SK-N-SH (cell line): ENCODE results near the gene NMT2. TPM values are rescaled to one million over a fixed set of nuclear protein-coding genes. Genes with fewer than 3 reads are reported as not detected.

Experiments used
- CTCF ChIA-PET: fragments of 300-600, 350-600 bp; formaldehyde crosslinking; extraction: SDS; loops from one replicate; lab custom pipeline; 2021; lab: Yijun Ruan, JAX
- POLR2A ChIA-PET: fragments of 350-600 bp; sonication (Branson Sonifier 250); formaldehyde crosslinking; extraction: SDS; loops from one replicate; lab custom pipeline; 2020; ENCODE audit warnings: antibody characterized with exemption, inconsistent platforms; lab: Yijun Ruan, JAX
- DNase-seq: peaks from one replicate; pipeline ENCODE4 v3.0.0; 2012
- H2AFZ ChIP-seq: fragments of 200-600 bp; sonication (generic); 2 replicates; pipeline ENCODE4 v1.8.1; 2016; ENCODE audit warnings: antibody characterized with exemption, mild to moderate bottlenecking, low read depth
- H3F3A ChIP-seq: fragments of 200-600 bp; sonication (generic); replicated peaks from 2 replicates; pipeline ENCODE3; 2016; ENCODE audit warnings: antibody characterized with exemption, mild to moderate bottlenecking; ENCODE audit not compliant: insufficient read depth
- H3K27ac ChIP-seq, 2 experiments: fragments of 200-500 bp in 1 of 2; fragments of 200-600 bp in 1 of 2; sonication (Bioruptor generic) in 1 of 2; sonication (generic), shearing (Covaris generic) in 1 of 2; 2 replicates each; pipeline versions ENCODE4 v1.5.1 to v1.6.1; 2014 to 2016; ENCODE audit warnings: low read depth in 2 of 2, inconsistent platforms in 1 of 2, low read length in 1 of 2, mild to moderate bottlenecking in 1 of 2, mixed read lengths in 1 of 2
- H3K27me3 ChIP-seq: fragments of 200-600 bp; sonication (generic), shearing (Covaris generic); 2 replicates; pipeline ENCODE4 v1.6.1; 2016; ENCODE audit warnings: mixed run types; ENCODE audit not compliant: insufficient read depth
- H3K36me3 ChIP-seq, 2 experiments: fragments of 200-500 bp in 1 of 2; fragments of 200-600 bp in 1 of 2; sonication (Bioruptor generic) in 1 of 2; sonication (generic) in 1 of 2; replicated peaks in 1 of 2; 2 replicates each; pipeline versions ENCODE3 to v1.5.1; 2014 to 2016; ENCODE audit warnings: low read length in 1 of 2, mild to moderate bottlenecking in 1 of 2; ENCODE audit not compliant: insufficient read depth in 2 of 2, control insufficient read depth in 1 of 2
- H3K4me1 ChIP-seq, 2 experiments: fragments of 200-500 bp in 1 of 2; fragments of 200-600 bp in 1 of 2; sonication (Bioruptor generic) in 1 of 2; sonication (generic), shearing (Covaris generic) in 1 of 2; 2 replicates each; pipeline versions ENCODE4 v1.5.1 to v1.6.1; 2014 to 2016; ENCODE audit warnings: low read depth in 1 of 2, low read length in 1 of 2, mixed run types in 1 of 2; ENCODE audit not compliant: insufficient read depth in 2 of 2, control insufficient read depth in 1 of 2
- H3K4me2 ChIP-seq: fragments of 200-600 bp; sonication (generic), shearing (Covaris generic); 2 replicates; pipeline ENCODE4 v1.6.1; 2017; ENCODE audit warnings: mixed run types
- H3K4me3 ChIP-seq, 2 experiments: fragments of 200-500 bp in 1 of 2; fragments of 200-600 bp in 1 of 2; sonication (Bioruptor generic) in 1 of 2; sonication (generic), shearing (Covaris generic) in 1 of 2; 2 replicates each; pipeline versions ENCODE4 v1.5.1 to v1.8.1; 2014 to 2016; ENCODE audit warnings: low read depth in 2 of 2, inconsistent platforms in 1 of 2, low read length in 1 of 2, mild to moderate bottlenecking in 1 of 2, mixed read lengths in 1 of 2, moderate library complexity in 1 of 2
- H3K79me2 ChIP-seq: fragments of 200-600 bp; sonication (generic); 2 replicates; pipeline ENCODE4 v1.8.1; 2017; ENCODE audit warnings: mild to moderate bottlenecking; ENCODE audit not compliant: insufficient read depth
- H3K9ac ChIP-seq: fragments of 200-600 bp; sonication (generic); 2 replicates; pipeline ENCODE4 v1.6.1; 2017; ENCODE audit warnings: mixed run types
- H3K9me2 ChIP-seq: fragments of 200-600 bp; sonication (generic); 2 replicates; pipeline ENCODE4 v1.6.1; 2017; ENCODE audit warnings: mixed run types
- H3K9me3 ChIP-seq: fragments of 200-600 bp; sonication (generic); 2 replicates; pipeline ENCODE4 v1.6.1; 2017; ENCODE audit warnings: mixed run types, mild to moderate bottlenecking, moderate library complexity
- H4K20me1 ChIP-seq: fragments of 200-600 bp; sonication (generic); 2 replicates; pipeline ENCODE4 v1.6.1; 2017; ENCODE audit warnings: mild to moderate bottlenecking, mixed run types; ENCODE audit not compliant: insufficient read depth
- CHD2 ChIP-seq: fragments of 150-350 bp; IDR thresholded peaks from 2 replicates; pipeline ENCODE4 v1.6.1; 2018; ENCODE audit warnings: low read length; ENCODE audit not compliant: partially characterized antibody
- EP300 ChIP-seq, 2 experiments: IDR thresholded peaks; 2 replicates each; pipeline versions ENCODE4 v1.4.0 to v1.6.1; 2012; ENCODE audit warnings: borderline replicate concordance in 1 of 2, low read depth in 1 of 2, low read length in 1 of 2
- FOSL2 ChIP-seq: IDR thresholded peaks from 2 replicates; pipeline ENCODE4 v1.4.0; 2012; ENCODE audit warnings: low read depth, mild to moderate bottlenecking, moderate library complexity, borderline replicate concordance
- GABPA ChIP-seq: IDR thresholded peaks from 2 replicates; pipeline ENCODE4 v1.4.0; 2012; ENCODE audit warnings: low read depth, mild to moderate bottlenecking
- JUND ChIP-seq: IDR thresholded peaks from 2 replicates; pipeline ENCODE4 v1.4.0; 2012
- MEF2A ChIP-seq: IDR thresholded peaks from 2 replicates; pipeline ENCODE4 v1.4.0; 2012; ENCODE audit warnings: low read depth, borderline replicate concordance
- MXI1 ChIP-seq: IDR thresholded peaks from 2 replicates; pipeline ENCODE4 v1.6.1; 2012; ENCODE audit warnings: mild to moderate bottlenecking, low read depth, low read length, improper control_type of control experiment
- NRF1 ChIP-seq: IDR thresholded peaks from 2 replicates; pipeline ENCODE4 v1.6.1; 2012; ENCODE audit warnings: low read depth, mild to moderate bottlenecking, low read length
- SMC3 ChIP-seq: IDR thresholded peaks from 2 replicates; pipeline ENCODE4 v1.6.1; 2012; ENCODE audit warnings: low read depth, low read length, improper control_type of control experiment
- TCF12 ChIP-seq: IDR thresholded peaks from 2 replicates; pipeline ENCODE4 v1.4.0; 2012
- TEAD4 ChIP-seq: IDR thresholded peaks from 2 replicates; pipeline ENCODE4 v1.4.0; 2012; ENCODE audit warnings: mild to moderate bottlenecking, borderline replicate concordance; ENCODE audit not compliant: insufficient read depth
- YY1 ChIP-seq: IDR thresholded peaks from 2 replicates; pipeline ENCODE4 v1.4.0; 2012; ENCODE audit warnings: low read depth, mild to moderate bottlenecking
- WGBS: methylation state at CpG from one replicate; pipeline ENCODE4 v1.1.6; 2017; ENCODE audit warnings: low lambda C conversion rate; 5-methylcytosine and 5-hydroxymethylcytosine counted together
- polyA plus RNA-seq, 3 experiments: library from polyadenylated mRNA; depleted of rRNA; stranded (reverse); fragments of >200 nt; gene quantifications; 2 replicates each; pipeline ENCODE4 v1.2.3, GENCODE V29; 2012
- TF ChIP-seq, protein P1 (sequence below): fragments of 200-600 bp; sonication (generic); IDR thresholded peaks from 2 replicates; pipeline ENCODE4 v1.6.1; 2017; ENCODE audit warnings: antibody characterized with exemption, mild to moderate bottlenecking, moderate library complexity
- TF ChIP-seq, protein P2 (sequence below): IDR thresholded peaks from 2 replicates; pipeline ENCODE4 v1.6.1; 2012; ENCODE audit warnings: mild to moderate bottlenecking, low read depth, low read length, moderate library complexity
- TF ChIP-seq, protein P3 (sequence below): IDR thresholded peaks from 2 replicates; pipeline ENCODE4 v1.4.0; 2012; ENCODE audit warnings: low read depth, borderline replicate concordance
- TF ChIP-seq, protein P4 (sequence below): IDR thresholded peaks from 2 replicates; pipeline ENCODE4 v1.4.0; 2012; ENCODE audit warnings: low read depth, borderline replicate concordance
- TF ChIP-seq, protein P5 (sequence below): IDR thresholded peaks from 2 replicates; pipeline ENCODE4 v1.4.0; 2012; ENCODE audit warnings: low read depth
- TF ChIP-seq, protein P6 (sequence below): IDR thresholded peaks from 2 replicates; pipeline ENCODE4; 2012

NMT2 gene
- polyA plus RNA-seq, 1 of the 3 experiments (the other 2 are of a cell fraction) = 25.9 TPM

DNA sequence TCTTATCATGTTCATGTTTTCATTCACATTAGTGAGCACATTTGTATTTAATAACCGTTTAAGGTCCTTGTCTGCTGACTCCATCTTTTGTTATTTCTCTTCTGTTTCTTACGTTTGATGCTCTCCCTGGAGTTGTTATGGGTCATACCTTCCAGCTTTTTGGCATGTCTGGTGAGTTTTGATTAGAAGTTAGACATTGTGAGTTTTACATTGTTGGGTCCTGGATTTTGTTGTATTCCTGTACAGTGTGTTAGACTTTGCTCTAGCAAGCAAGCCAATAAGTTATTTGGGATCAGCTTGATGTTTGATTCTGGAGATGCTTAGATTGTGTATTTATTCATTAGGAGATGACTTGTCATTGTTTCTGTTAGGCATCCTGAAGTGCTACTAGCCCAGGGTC, 107.9 kb downstream of the NMT2 start:
- Histone ChIP-seq H3K27me3 (no peaks in the 10 kb centered on the region), H3K9me2 (no peaks in the 10 kb centered on the region), H3K4me2 (no peak overlapping the region), H2AFZ (no peak overlapping the region), H3K4me3 (no peak overlapping the region), H3K27ac (no peak overlapping the region), H3K9me3 (no peaks in the 10 kb centered on the region), H3F3A (no peaks in the 10 kb centered on the region), H3K36me3 (no peaks in the 10 kb centered on the region), H3K79me2 (no peaks in the 10 kb centered on the region), H3K4me1 (no peaks in the 10 kb centered on the region), H3K9ac (no peak overlapping the region), H4K20me1 (no peaks in the 10 kb centered on the region)
- ChIA-PET CTCF (no interaction called here), POLR2A (no interaction called here)
- no peak for DNase-seq
- TF ChIP-seq, protein P1, sequence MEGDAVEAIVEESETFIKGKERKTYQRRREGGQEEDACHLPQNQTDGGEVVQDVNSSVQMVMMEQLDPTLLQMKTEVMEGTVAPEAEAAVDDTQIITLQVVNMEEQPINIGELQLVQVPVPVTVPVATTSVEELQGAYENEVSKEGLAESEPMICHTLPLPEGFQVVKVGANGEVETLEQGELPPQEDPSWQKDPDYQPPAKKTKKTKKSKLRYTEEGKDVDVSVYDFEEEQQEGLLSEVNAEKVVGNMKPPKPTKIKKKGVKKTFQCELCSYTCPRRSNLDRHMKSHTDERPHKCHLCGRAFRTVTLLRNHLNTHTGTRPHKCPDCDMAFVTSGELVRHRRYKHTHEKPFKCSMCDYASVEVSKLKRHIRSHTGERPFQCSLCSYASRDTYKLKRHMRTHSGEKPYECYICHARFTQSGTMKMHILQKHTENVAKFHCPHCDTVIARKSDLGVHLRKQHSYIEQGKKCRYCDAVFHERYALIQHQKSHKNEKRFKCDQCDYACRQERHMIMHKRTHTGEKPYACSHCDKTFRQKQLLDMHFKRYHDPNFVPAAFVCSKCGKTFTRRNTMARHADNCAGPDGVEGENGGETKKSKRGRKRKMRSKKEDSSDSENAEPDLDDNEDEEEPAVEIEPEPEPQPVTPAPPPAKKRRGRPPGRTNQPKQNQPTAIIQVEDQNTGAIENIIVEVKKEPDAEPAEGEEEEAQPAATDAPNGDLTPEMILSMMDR = no peak
- TF ChIP-seq, protein P2, sequence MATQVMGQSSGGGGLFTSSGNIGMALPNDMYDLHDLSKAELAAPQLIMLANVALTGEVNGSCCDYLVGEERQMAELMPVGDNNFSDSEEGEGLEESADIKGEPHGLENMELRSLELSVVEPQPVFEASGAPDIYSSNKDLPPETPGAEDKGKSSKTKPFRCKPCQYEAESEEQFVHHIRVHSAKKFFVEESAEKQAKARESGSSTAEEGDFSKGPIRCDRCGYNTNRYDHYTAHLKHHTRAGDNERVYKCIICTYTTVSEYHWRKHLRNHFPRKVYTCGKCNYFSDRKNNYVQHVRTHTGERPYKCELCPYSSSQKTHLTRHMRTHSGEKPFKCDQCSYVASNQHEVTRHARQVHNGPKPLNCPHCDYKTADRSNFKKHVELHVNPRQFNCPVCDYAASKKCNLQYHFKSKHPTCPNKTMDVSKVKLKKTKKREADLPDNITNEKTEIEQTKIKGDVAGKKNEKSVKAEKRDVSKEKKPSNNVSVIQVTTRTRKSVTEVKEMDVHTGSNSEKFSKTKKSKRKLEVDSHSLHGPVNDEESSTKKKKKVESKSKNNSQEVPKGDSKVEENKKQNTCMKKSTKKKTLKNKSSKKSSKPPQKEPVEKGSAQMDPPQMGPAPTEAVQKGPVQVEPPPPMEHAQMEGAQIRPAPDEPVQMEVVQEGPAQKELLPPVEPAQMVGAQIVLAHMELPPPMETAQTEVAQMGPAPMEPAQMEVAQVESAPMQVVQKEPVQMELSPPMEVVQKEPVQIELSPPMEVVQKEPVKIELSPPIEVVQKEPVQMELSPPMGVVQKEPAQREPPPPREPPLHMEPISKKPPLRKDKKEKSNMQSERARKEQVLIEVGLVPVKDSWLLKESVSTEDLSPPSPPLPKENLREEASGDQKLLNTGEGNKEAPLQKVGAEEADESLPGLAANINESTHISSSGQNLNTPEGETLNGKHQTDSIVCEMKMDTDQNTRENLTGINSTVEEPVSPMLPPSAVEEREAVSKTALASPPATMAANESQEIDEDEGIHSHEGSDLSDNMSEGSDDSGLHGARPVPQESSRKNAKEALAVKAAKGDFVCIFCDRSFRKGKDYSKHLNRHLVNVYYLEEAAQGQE = no peak
- TF ChIP-seq, protein P3, sequence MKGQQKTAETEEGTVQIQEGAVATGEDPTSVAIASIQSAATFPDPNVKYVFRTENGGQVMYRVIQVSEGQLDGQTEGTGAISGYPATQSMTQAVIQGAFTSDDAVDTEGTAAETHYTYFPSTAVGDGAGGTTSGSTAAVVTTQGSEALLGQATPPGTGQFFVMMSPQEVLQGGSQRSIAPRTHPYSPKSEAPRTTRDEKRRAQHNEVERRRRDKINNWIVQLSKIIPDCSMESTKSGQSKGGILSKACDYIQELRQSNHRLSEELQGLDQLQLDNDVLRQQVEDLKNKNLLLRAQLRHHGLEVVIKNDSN = no peak
- TF ChIP-seq NRF1 = no peak
- no peak for TF ChIP-seq SMC3
- 6% methylated on average over 2 of the region's 2 CpGs for WGBS

DNA sequence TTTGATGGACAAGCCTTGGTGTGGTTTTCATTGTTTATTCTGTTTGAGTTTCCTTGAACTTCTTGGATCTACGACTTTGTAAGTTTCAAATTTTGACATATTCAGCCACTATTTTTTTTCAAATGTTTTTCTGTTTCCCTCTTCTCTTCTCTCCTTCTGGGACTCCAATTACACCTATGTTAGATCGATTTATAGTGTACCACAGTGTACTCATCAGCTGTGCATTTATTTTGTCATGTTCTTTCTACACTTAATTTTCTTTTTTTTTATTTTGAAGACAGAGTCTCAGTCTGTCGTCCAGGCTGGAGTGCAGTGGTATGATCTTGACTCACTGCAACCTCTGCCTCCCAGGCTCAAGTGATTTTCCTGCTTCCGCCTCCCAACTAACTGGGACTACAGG, 108.6 kb downstream of the NMT2 start:
- no peaks in the 10 kb centered on the region for H4K20me1 ChIP-seq
- CTCF ChIA-PET = no interaction called here
- no peak for TF ChIP-seq FOSL2
- no peak for TF ChIP-seq CHD2
- TF ChIP-seq TCF12 = no peak
- no peak for TF ChIP-seq YY1
- TF ChIP-seq GABPA = no peak
- TF ChIP-seq, protein P3 = no peak
- TF ChIP-seq EP300 (IDR thresholded peaks at IDR 0.05; ENCODE audit: borderline replicate concordance in 1 of 2, low read depth in 1 of 2, low read length in 1 of 2) = no peak
- no peak for TF ChIP-seq MXI1
- TF ChIP-seq MEF2A = no peak
- TF ChIP-seq JUND = no peak
- TF ChIP-seq, protein P4, sequence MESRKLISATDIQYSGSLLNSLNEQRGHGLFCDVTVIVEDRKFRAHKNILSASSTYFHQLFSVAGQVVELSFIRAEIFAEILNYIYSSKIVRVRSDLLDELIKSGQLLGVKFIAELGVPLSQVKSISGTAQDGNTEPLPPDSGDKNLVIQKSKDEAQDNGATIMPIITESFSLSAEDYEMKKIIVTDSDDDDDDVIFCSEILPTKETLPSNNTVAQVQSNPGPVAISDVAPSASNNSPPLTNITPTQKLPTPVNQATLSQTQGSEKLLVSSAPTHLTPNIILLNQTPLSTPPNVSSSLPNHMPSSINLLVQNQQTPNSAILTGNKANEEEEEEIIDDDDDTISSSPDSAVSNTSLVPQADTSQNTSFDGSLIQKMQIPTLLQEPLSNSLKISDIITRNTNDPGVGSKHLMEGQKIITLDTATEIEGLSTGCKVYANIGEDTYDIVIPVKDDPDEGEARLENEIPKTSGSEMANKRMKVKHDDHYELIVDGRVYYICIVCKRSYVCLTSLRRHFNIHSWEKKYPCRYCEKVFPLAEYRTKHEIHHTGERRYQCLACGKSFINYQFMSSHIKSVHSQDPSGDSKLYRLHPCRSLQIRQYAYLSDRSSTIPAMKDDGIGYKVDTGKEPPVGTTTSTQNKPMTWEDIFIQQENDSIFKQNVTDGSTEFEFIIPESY = no peak
- no peak for TF ChIP-seq TEAD4
- TF ChIP-seq, protein P5, sequence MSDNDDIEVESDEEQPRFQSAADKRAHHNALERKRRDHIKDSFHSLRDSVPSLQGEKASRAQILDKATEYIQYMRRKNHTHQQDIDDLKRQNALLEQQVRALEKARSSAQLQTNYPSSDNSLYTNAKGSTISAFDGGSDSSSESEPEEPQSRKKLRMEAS = no peak
- TF ChIP-seq NRF1 = no peak
- TF ChIP-seq, protein P6, sequence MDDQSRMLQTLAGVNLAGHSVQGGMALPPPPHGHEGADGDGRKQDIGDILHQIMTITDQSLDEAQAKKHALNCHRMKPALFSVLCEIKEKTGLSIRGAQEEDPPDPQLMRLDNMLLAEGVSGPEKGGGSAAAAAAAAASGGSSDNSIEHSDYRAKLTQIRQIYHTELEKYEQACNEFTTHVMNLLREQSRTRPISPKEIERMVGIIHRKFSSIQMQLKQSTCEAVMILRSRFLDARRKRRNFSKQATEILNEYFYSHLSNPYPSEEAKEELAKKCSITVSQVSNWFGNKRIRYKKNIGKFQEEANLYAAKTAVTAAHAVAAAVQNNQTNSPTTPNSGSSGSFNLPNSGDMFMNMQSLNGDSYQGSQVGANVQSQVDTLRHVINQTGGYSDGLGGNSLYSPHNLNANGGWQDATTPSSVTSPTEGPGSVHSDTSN = no peak

More for the DNA sequence above, 108.6 kb downstream of the NMT2 start:
- Histone ChIP-seq H3K9me2 (no peaks in the 10 kb centered on the region), H3K36me3 (no peaks in the 10 kb centered on the region), H3K9me3 (0 out of 2 replicates have a peak, but pooled peaks cover 1% of the 10 kb centered on the region), H3K4me1 (no peaks in the 10 kb centered on the region), H3K9ac (no peak overlapping the region), H3K27me3 (no peaks in the 10 kb centered on the region), H3K4me2 (no peak overlapping the region), H3K27ac (no peak overlapping the region), H3K4me3 (no peak overlapping the region), H3K79me2 (no peaks in the 10 kb centered on the region), H2AFZ (no peak overlapping the region), H3F3A (no peaks in the 10 kb centered on the region)
- WGBS = 16% methylated on average over 4 of the region's 4 CpGs
- POLR2A ChIA-PET = no interaction called here
- no peak for DNase-seq
